Body of pancreas (tissue), 4 donors: ENCODE data around the gene OST4. TPM values are rescaled to one million over a fixed set of nuclear protein-coding genes. Genes with fewer than 3 reads are reported as not detected.

Experiments used
- ATAC-seq: fragments of 150-250 bp; one replicate; pipeline ENCODE4 v1.9.1; 2016
- DNase-seq, 4 donors: peaks; one replicate each; pipeline ENCODE4 v3.0.0-alpha.2; 2019
- H3K27ac ChIP-seq, 4 donors: fragments of 200-600 bp; sonication (generic); 1 replicate in 3 of 4; 2 replicates in 1 of 4; pipeline versions ENCODE4 v1.5.1 to v1.6.1; 2016 to 2019; ENCODE audit warnings: mild to moderate bottlenecking in 1 of 4, mixed read lengths in 1 of 4, moderate library complexity in 1 of 4
- H3K27me3 ChIP-seq, 2 donors: fragments of 200-600 bp; sonication (generic); one replicate each; pipeline ENCODE4 v1.6.0; 2016; ENCODE audit warnings: mild to moderate bottlenecking in 1 of 2
- H3K36me3 ChIP-seq, 2 donors: fragments of 200-600 bp; sonication (generic); replicated peaks in 1 of 2; 2 replicates each; pipeline ENCODE4 v1.5.1; 2016; ENCODE audit warnings: low read depth in 2 of 2; ENCODE audit not compliant: insufficient read depth in 1 of 2
- H3K4me1 ChIP-seq: fragments of 200-600 bp; sonication (generic); one replicate; pipeline ENCODE4 v1.6.0; 2016
- H3K4me3 ChIP-seq, 2 donors: fragments of 200-600 bp; sonication (generic); 1 replicate in 1 of 2; 2 replicates in 1 of 2; pipeline ENCODE4 v1.5.1; 2016 to 2019
- H3K9me3 ChIP-seq, 3 donors: fragments of 200-600 bp; sonication (generic); 1 replicate in 2 of 3; 2 replicates in 1 of 3; pipeline ENCODE4 v1.5.1; 2016
- POLR2A ChIP-seq, 3 donors: fragments of 450-650 bp; IDR thresholded peaks; one replicate each; pipeline ENCODE4 v1.6.1; 2016; ENCODE audit warnings: antibody characterized with exemption in 3 of 3, mild to moderate bottlenecking in 2 of 3
- WGBS, 2 donors: methylation state at CpG; one replicate each; pipeline ENCODE4 v1.1.5; 2017; 5-methylcytosine and 5-hydroxymethylcytosine counted together
- intact Hi-C: fragments of 100-400 bp; cut with DNase I; formaldehyde crosslinking; loops from one replicate; pipeline ENCODE4 v1.15.1; 2023
- total RNA-seq, 2 donors: library from RNA; depleted of rRNA; stranded (reverse); fragments of >200 nt; gene quantifications; one replicate each; pipeline ENCODE4 v1.1.0, GENCODE V29; 2016
- TF ChIP-seq, protein P1 (sequence below), 7 experiments: fragments of 450-650 bp in 4 of 7; fragments of 200-600 bp in 3 of 7; sonication (generic) in 3 of 7; IDR thresholded peaks; one replicate each; pipeline ENCODE4 v1.5.1; 2016 to 2019; ENCODE audit warnings: antibody characterized with exemption in 7 of 7

OST4 gene
- total RNA-seq, 2 donors from 2014 or later: 103 to 129 TPM

DNA sequence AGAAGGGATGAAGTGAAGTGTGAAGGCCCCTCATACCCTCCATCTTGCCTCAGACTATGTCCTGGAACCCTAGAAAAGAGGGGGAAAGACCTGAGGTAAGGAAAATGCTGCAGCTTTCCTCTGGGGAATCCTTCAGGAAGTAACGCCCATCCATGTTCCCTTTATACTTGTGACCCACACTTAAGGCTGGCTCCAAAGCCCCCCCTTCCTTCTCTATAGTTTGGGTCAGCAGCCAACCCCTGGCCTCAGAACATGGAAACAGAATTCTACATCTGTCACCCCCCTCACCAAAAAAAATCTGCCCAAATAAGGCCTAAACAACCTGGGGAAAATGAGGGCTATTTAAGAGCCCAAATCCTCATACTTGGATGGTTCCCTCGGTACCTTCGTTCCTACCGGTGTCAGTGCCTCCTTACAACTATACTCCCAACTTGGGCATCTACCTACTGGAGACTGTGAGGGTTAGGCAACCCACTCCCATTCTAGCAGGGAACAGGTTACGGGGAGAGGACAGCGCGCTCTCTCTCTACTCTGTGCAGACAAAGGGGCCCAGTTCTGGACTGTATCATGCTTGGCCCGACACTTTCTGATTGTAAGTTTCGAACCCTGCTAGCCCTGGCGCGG, 689 bp downstream of the OST4 start:
- DNase-seq (no peak), ATAC-seq (no peak)
- H3K4me3 ChIP-seq: peak overlapping the region; percentile 73 to 96
- no peaks in the 10 kb centered on the region for H3K27me3 ChIP-seq
- H3K27ac ChIP-seq: peak overlapping the region; percentile 59 to 92 (median 80)
- no peaks in the 10 kb centered on the region for H3K9me3 ChIP-seq
- H3K36me3 ChIP-seq: no peaks in the 10 kb centered on the region
- 1 to 4% methylated on average over 8 to 11 of the region's 11 CpGs for WGBS, 2 donors
- intact Hi-C loops: no loop called here
- H3K4me1 ChIP-seq: peaks cover 31% of the 10 kb centered on the region
- TF ChIP-seq, protein P1, sequence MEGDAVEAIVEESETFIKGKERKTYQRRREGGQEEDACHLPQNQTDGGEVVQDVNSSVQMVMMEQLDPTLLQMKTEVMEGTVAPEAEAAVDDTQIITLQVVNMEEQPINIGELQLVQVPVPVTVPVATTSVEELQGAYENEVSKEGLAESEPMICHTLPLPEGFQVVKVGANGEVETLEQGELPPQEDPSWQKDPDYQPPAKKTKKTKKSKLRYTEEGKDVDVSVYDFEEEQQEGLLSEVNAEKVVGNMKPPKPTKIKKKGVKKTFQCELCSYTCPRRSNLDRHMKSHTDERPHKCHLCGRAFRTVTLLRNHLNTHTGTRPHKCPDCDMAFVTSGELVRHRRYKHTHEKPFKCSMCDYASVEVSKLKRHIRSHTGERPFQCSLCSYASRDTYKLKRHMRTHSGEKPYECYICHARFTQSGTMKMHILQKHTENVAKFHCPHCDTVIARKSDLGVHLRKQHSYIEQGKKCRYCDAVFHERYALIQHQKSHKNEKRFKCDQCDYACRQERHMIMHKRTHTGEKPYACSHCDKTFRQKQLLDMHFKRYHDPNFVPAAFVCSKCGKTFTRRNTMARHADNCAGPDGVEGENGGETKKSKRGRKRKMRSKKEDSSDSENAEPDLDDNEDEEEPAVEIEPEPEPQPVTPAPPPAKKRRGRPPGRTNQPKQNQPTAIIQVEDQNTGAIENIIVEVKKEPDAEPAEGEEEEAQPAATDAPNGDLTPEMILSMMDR (IDR thresholded peaks at IDR 0.05): no peak
- TF ChIP-seq POLR2A (IDR thresholded peaks at IDR 0.05): no peak

DNA sequence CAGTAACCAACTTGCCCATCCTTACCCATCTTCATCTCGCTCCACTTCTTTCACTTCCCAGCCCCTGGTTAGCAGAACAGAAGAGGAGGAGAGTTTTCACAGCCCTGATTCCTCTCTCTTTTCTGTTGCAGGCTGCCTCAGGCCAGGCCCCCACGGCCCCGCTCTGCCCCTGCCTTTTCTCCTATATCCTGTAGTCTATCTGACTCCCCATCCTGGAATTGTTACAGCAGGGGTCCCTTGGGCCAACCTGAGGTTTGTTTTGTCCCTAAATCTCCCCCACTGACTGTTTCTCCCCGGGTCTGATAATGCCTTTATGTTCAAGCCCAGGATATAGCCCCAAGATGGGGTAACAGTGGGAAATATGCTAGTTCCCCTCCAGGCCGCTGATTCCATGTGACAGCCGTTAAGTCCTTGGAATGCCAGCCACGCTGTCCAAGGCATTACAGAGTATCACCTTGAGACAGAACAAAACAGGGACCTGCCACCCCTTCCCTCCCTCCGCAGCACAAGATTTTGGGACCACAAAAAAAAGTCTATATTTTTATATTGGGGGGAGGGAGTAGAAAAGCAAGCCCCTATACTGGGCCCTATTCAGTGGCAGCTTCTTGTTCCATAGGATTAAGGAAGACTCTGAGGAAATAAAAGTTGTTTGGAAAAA, 1.4 kb downstream of the OST4 start:
- peaks cover 31% of the 10 kb centered on the region for H3K4me1 ChIP-seq
- no peaks in the 10 kb centered on the region for H3K27me3 ChIP-seq
- no peak for DNase-seq
- no peak for ATAC-seq
- 68 to 69% methylated on average over 8 of the region's 8 CpGs for WGBS, 2 donors
- TF ChIP-seq, protein P1 (IDR thresholded peaks at IDR 0.05): no peak
- no peak for TF ChIP-seq POLR2A (IDR thresholded peaks at IDR 0.05)
- no peak overlapping the region for H3K27ac ChIP-seq
- H3K36me3 ChIP-seq: no peaks in the 10 kb centered on the region
- intact Hi-C loops: no loop called here
- no peaks in the 10 kb centered on the region for H3K9me3 ChIP-seq
- peak overlapping the region in 1 of 2 donors; percentile 73 for H3K4me3 ChIP-seq

DNA sequence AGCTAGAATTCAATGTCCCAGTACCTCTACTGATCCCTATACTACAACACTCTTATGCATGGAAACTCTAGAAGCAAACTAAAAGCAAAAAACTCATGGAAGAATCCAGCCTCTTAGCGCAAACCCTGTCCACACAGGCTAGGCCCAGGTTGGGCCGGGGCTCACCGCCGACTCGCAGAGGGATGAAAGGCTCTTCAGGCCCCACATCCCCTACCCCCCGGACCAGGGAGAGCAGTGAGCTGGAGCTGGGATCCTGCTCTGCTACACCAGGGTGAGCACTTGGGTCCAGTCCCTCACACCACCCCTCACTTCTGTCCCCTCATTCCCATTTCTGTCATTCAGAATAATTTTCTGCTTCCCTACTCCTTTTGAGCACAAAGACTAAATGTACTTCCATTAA, 2.0 kb downstream of the OST4 start:
- H3K27ac ChIP-seq: no peak overlapping the region
- DNase-seq (no peak), ATAC-seq (no peak)
- intact Hi-C loops: no loop called here
- peaks cover 31% of the 10 kb centered on the region for H3K4me1 ChIP-seq
- H3K27me3 ChIP-seq: no peaks in the 10 kb centered on the region
- no peak overlapping the region for H3K4me3 ChIP-seq
- whole genome bisulfite sequencing, 2 donors: 90 to 91% methylated on average over 2 to 6 of the region's 6 CpGs
- no peaks in the 10 kb centered on the region for H3K36me3 ChIP-seq
- H3K9me3 ChIP-seq: no peaks in the 10 kb centered on the region
- TF ChIP-seq, protein P1 (IDR thresholded peaks at IDR 0.05): no peak

DNA sequence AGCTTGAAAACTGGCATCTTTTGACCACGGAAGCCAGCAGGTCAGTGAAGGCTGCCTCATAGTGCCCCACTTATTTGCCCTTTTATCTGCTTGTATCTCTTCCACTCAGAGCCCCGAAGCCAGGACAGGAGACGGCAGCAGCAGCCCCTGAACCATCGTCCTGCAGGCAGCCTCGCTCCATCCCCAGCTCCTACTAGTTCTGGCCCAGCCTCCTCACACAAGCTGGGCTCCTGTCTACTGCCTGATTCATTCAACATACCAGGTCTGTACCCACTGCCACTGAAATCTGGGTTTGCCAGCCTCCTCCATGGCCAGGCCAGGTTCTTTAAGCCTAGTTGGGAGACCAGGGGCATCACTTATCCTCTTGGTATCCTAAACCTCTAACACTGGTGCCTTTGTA, 4.1 kb downstream of the OST4 start:
- Histone ChIP-seq H3K36me3 (no peaks in the 10 kb centered on the region), H3K27ac (no peak overlapping the region), H3K9me3 (no peaks in the 10 kb centered on the region), H3K27me3 (no peaks in the 10 kb centered on the region), H3K4me1 (peaks cover 27% of the 10 kb centered on the region), H3K4me3 (no peak overlapping the region)
- TF ChIP-seq, protein P1 (IDR thresholded peaks at IDR 0.05): no peak
- TF ChIP-seq POLR2A (IDR thresholded peaks at IDR 0.05): no peak
- ATAC-seq (no peak), DNase-seq (no peak)
- WGBS, 2 donors: 93 to 95% methylated on average over 5 of the region's 5 CpGs
- intact Hi-C loops: no loop called here

DNA sequence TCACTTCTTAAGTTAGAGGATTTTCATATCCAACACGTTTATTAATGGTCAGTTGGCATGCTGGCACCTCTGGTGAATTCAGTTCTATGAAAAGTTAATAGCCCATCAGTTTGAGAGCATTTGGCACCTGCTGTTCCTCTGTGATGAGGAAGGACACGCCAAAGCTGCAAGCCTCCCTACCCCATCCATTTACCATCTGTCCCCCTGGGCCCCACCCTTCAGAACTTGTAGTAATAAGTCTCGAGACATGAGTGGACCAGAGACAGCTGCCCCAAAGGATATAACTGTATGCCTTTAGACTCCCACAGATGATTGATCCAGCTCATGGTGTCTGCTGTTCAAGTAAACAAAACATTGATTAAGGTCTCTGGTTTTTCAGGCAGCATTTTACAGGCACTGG, 6.3 kb downstream of the OST4 start:
- no peak for DNase-seq
- Histone ChIP-seq H3K4me3 (no peak overlapping the region), H3K27me3 (no peaks in the 10 kb centered on the region), H3K4me1 (peaks cover 16% of the 10 kb centered on the region), H3K9me3 (no peaks in the 10 kb centered on the region), H3K36me3 (no peaks in the 10 kb centered on the region), H3K27ac (no peak overlapping the region)
- ATAC-seq: no peak
- intact Hi-C loops: no loop called here
- WGBS, 2 donors: 78 to 87% methylated on average over 3 of the region's 3 CpGs
- no peak for TF ChIP-seq POLR2A (IDR thresholded peaks at IDR 0.05)
- TF ChIP-seq, protein P1 (IDR thresholded peaks at IDR 0.05): no peak
